ENCODE data around the gene SUFU.
"Not testable (repeated sequence)": the region's sequence is repeated elsewhere in the genome, so short reads cannot be mapped to it uniquely, and the experiment has no call there.

The SUFU gene

DNA sequence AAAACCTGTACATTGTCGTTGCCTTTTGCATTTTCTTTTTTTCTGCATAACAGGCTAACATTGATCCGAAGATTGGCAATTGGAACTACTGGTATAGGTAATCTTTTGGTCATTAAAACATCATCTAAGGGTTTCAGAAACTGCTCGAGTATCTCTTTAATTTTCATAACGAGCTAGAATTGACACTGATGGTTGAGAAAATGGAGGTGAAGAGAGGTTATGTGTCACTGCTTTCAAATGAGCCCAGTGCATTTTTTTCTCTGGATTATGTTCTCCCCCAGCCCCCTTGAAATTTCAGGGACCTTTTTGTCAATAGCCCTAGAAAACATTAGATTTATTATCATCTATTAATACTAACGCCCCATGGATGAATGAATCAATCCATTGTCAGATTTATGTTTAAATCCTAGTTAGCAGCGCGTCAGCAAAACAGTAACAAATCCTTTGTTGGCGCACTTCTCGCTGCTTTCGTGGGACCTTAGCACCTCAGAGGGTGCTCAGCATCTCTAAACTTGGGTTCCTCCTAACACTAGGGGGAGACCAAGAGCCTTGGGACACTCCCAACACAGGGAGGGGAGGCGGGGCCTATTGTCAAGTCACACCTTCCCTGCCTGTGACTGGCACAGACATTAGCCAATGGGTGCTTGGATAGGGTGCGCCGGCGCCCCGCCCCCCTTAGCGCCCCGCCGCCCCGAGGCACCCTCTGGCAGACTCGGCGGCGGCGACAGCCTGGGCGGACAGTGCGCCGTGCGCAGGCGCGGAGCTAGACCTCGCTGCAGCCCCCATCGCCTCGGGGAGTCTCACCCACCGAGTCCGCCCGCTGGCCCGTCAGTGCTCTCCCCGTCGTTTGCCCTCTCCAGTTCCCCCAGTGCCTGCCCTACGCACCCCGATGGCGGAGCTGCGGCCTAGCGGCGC lies at the start of gene SUFU:
Gene SUFU (plus strand): TSS at position 709 of the 915 bp plus-strand sequence. CDS start 181 bp downstream, at position 890.
- peak; percentile 10 to 99 (median 96) for DNase-seq

DNA sequence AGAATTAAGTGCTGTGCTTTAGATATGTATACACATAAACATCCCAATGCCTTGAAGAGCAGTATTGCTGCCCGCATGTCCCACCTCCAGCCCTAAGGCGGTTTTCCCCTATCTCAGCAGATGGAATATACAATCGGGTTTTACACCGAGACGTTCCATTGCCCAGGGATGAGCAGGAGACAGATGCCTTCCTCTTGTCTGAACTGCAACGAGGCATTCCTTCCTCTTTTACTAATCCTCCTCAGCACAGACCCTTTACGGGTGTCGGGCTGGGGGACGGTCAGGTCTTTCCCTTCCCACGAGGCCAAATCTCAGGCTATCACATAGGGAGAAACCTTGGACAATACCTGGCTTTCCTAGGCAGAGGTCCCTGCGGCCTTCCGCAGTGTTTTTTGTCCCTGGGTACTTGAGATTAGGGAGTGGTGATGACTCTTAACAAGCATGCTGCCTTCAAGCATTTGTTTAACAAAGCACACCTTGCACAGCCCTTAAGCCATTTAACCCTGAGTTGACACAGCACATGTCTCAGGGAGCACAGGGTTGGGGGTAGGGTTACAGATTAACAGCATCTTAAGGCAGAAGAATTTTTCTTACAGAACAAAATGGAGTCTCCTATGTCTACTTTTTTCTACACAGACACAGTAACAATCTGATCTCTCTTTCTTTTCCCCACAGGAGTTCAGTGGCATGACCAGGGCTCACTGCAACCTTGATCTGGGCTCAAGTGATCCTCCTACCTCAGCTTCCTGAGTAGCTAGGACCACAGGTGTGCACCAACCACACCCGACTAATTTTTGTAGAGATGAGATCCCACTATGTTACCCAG lies 48.9 kb upstream of the SUFU start:
- DNase-seq = not testable (repeated sequence)

DNA sequence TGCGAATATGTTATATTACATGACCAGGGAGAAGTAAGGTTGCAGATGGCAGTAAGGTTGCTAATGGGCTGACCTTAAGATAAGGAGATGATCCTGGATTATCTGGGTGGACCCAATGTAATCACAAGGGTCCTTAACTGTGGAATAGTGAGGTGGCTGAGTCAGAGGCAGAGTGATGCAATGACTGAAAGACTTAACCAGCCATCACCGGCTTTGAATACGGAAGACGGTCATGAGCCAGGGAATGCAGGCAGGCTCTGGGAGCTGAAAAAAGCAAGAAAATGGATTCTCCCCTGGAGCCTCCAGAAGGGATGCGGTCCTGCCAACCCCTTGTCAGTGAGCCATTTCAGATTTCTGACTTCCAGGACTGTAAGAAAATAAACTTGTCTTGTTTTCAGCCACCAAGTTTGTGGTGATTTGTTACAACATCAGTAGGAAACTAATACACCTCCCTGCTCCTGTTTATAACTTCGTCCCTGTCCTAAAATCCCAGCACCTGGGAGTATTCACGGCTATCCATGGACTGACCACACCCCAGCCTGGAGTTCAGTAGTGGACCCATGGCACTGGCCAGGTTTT lies 47.8 kb upstream of the SUFU start:
- DNase-seq = no peak

DNA sequence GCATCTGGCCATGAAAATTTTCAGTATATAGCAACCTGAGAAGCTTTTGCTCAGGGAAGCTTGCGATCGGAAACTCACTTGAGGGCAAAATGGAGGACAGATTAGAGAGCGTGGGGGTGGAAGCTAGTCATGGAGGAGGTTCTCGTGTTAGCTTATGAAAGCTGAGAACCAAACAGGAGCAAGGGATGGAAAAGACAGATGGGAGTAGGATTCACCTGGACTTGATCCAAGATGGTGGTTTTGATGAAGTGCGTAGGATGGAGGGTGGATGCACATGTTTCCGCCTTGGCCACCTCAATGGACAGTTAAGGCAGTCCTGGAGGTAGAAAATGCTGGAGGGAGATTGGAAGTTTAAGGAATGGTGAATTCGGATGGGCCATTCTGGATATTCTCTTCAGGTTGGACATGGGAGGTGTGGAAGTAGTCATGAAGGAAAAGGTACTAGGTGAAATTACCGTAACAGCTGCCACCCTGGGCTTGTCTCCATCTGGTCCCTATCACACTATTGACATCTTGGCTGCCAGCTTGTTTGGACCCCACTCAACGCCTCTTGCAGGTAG lies 46.1 kb upstream of the SUFU start:
- DNase-seq = no peak

DNA sequence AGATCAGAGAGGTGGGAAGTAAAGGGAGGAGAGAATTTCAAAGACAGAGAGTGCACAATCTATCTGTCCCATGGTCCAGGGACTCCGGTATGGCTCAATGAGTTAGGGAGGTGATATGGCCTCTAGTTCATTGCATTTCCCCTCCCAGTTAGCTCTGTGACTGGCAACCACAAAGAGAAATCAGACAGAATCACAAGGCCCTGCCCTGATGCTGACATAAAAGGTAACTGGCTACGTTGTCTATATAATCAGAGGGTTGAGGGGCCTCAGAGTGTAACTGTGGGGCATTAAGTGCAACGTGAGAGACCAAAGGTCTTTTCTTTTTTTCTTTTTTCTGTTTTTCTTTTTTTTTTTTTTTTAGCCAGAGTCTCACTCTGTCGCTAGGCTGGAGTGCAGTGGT lies 45.1 kb upstream of the SUFU start:
- DNase-seq = no peak

DNA sequence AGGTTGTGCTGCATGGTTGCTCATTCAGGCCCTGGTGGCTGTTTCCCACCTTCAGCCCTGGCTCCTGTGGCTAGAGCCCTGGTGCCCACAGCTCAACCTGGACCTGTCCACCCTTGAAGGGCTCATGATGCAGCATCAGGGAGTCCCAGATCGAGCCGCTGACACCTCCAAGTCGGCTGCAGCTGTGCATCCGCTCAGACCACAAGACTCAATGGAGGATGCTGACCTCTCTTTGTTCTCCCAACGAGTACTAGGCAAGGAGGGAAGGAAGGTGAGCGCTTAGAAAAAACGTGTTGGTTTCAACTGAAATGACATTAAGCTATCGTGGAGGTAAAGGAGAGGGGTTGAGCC lies 43.0 kb upstream of the SUFU start:
- DNase-seq = peak in 3 of 56 donors; percentile 39 to 50 (median 45)

DNA sequence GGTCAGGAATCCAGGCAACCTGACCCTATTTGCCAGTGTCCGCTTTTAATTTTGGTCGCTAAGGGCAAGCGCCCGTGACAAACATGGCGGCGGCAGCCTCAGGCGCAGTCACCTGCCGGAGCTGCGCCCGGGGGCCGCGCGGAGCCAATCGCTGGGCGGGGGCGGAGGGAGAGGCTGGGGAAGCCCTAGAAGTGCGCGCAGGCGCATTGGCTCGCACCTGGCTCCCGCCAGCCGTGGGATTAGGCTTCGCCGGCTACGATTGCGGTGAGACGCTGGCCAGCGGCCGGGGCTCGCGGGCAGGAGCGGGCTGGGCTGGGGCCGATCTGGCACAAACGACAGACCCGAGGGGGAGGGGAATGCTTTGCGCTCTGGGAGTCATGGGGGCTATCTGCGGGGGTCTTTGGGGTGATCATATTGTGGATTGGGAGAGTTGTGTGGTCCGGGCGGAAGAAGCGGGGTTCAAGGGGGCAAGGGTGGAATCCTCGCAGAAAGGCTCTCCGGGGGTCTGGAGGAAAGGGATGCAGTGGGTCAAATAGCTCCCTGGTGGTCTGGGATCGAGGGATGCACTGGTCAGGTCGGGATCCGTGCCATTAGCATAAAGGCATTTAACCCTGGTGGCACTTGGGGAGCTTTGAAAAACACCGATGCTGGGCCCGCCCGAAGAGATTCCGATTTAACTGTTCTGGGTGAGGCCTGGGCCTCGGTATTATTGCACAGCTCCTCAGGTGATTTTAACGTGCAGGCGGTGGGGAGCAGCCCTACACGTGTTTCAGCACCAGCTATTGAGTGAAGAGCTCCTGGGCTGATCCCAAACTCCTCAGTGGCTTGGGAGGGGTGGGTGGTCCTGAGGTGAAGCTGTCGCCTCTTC lies 42.4 kb upstream of the SUFU start:
- peak in 55 of 56 donors; percentile 34 to 92 (median 77) for DNase-seq

DNA sequence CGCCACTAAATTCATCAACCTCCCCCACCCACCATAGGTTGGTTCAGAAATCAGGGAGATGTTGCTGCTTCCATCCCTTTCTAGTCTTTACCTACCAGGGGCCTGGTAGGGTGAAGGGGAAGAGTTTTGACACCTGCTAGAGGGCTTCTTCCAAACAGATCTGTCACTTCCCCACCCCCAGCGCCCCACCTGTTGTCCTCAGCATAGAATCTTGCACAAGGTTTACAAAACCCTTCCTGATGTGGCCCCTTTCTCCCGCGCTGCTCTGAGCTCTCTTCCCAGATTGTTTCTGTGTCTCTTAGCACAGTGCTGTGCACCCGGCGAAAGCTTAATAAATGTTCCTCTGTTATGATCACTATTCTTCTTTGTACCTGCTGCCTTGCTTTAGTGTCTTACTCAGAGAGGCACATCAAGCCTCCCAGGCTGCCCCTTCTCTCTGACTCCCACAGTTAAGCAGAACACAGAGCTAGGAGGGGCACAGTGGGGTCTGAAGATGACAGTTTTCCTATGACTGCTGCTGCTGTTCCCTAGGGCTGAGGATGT lies 41.2 kb upstream of the SUFU start:
- no peak for DNase-seq

DNA sequence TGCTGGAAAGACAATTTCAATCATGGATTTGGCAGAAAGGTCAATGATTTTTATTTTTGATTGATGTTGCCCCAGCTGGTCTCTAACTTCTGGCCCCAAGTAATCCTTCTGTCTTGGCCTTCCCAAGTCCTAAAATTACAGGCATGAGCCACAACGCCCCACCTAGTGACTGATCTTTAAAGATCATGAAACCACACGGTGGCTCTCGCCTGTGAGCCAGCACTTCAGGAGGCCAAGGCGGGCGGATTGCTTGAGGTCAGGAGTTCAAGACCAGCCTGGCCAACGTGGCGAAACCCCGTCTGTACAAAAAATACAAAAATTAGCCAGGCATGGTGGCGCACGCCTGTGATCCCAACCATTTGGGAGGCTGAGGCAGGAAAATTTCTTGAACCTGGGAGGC lies 39.8 kb upstream of the SUFU start:
- DNase-seq = no peak

DNA sequence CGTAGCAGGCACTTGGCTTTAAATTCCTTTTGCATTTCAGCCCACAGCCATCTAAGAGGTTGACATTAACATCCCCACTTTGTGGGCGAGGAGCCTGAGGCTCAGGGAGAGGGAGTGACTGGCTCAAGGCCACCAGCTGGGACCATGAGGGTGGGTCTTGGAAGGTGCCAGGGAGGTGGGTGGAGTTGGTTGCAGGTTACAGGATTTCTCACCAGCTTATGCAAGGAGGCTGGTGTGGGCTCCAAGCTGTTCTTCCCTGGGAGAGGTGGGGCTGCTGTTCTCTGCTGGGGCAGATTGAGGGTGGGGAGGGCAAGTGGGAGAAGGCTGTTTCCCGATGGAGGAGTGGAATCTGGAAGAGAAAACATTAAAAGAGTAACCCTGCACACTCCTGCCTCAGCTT lies 38.3 kb upstream of the SUFU start:
- peak in 1 of 56 donors; percentile 15 for DNase-seq

DNA sequence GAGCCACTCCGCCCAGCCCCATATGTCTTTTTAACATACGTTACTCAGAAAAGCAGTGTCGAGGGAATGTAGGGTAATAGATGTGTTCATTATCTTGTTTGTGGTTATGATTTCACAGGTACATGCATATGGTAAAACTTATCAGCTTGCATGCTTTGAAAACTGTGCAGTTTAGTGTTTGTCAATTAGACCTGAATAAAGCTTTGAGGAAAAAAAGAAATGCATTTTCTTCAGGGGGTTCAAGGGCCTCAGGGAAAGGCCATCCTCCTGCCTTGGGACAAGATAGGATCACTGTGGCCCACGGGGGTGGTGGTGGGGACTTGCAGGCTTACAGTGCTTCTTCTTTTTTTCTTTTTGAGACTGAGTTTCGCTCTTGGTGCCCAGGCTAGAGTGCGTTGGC lies 36.5 kb upstream of the SUFU start:
- no peak for DNase-seq

DNA sequence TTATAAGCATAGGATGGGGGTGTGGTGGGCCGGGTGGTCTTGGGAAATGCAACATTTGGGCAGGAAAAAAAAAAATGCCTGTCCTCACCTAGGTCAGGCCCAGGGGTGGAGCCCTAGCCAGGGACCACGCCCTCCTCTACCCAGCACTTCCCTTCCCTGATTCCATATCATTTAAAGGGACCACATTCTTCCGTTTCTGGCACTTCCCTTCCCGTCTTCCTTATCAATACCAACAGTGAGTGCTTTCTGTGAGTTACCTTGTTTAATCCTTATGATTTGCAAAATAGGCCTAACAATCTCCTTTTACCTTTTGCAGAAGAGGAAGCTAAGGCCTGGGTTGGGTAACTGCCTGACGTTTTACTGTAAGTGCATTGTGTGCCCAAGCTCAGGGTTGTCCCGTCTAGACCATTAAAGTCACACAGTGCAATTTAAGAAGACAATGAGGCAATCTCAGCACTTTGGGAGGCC lies 35.8 kb upstream of the SUFU start:
- no peak for DNase-seq

DNA sequence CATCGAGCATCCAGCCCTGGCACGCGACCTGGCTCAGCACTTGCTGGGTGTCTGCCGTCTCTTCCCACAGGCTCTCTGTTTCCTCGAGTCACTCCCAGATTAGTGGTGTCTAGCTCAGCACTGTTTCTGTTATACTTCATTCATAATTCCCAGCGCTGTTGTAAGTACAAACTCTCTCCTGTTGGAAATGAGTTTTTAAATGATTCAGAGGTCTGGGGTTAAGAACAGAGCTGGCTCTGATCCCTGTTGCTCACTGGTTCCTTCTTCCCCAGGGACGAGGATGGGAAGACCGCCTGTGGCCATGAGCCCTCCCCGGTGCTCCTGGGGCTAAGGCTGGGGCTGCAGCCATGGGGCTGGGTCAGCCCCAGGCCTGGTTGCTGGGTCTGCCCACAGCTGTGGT lies 35.1 kb upstream of the SUFU start:
- no peak for DNase-seq

DNA sequence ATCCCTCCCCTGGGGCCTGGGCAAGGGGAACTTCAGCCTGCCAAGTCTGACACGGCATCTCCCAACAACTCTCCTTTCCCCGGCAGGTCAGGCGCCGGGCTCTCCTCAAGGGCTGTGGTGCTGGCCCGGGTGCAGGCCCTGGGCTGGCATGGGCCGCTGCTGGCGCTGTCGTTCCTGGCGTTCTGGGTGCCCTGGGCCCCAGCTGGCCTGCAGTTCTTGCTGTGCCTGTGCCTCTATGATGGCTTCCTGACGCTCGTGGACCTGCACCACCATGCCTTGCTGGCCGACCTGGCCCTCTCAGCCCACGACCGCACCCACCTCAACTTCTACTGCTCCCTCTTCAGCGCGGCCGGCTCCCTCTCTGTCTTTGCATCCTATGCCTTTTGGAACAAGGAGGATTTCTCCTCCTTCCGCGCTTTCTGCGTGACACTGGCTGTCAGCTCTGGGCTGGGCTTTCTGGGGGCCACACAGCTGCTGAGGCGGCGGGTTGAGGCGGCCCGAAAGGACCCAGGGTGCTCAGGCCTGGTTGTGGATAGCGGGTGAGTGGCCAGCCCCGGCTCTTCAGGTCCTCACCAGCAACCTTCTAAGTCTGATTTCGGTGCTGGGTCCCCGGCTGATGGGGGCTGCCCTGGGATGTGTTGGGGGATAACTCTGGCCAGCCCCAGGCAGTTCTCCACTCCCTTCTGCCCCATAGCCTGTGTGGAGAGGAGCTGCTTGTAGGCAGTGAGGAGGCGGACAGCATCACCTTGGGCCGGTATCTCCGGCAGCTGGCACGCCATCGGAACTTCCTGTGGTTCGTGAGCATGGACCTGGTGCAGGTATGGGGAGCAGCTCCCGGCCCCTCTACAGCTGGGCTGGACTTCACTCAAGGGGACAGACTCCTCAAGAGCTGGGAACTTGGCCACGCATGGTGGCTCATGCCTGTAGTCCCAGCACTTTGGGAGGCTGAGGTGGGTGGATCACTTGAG lies 32.9 kb upstream of the SUFU start:
- no peak for DNase-seq

DNA sequence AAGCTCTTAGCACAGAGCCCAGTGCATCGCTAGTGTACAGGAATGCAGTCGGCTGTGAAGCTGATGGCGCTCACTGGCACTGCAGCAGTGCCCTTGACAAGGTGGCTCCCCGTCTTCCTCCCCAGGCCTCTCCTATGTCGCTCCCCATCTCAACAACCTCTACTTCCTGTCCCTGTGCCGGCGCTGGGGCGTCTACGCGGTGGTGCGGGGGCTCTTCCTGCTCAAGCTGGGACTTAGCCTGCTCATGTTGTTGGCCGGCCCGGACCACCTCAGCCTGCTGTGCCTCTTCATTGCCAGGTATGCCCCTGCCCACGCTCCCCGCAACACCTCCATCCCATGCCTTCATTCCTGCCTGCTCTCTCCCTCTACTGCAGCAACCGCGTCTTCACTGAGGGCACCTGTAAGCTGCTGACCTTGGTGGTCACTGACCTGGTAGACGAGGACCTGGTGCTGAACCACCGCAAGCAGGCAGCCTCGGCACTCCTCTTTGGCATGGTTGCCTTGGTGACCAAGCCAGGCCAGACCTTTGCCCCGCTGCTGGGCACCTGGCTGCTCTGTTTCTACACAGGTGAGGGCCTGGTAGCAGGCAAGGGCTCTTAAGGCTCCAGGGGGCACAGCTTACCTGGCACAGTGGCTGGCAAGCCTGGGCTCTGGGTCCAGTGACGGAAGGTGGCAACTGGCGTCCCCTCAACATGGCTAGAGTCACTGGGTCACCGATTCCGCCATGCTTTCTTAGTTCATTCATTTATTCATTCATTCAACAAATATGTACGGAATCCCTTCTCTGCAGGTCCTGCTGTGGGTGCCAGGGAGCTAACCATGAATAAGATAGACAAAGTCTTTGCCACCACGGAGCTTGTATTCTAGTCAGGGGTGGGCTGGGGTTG lies 30.1 kb upstream of the SUFU start:
- DNase-seq = no peak

DNA sequence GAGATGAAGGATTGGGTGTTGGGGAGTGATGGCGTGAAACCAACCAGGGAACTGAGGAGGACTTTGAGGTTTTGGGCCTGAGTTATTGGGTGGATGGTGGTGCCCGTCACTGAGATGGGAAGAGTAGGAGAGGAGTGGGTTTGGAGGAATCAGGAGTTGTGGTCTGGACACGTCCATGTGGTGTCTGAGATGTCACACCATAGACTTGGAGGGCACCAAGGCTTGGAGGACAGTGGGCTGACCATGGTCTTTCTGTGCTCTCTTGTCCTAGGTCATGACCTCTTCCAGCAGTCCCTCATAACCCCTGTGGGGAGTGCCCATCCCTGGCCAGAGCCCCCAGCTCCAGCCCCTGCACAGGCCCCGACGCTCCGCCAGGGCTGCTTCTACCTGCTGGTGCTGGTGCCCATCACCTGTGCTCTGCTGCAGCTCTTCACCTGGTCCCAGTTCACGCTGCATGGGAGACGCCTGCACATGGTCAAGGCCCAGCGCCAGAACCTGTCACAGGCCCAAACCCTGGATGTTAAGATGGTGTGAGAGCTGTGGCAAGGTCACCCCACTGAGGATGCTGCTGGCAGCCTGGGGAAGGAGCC lies 28.2 kb upstream of the SUFU start:
- no peak for DNase-seq

DNA sequence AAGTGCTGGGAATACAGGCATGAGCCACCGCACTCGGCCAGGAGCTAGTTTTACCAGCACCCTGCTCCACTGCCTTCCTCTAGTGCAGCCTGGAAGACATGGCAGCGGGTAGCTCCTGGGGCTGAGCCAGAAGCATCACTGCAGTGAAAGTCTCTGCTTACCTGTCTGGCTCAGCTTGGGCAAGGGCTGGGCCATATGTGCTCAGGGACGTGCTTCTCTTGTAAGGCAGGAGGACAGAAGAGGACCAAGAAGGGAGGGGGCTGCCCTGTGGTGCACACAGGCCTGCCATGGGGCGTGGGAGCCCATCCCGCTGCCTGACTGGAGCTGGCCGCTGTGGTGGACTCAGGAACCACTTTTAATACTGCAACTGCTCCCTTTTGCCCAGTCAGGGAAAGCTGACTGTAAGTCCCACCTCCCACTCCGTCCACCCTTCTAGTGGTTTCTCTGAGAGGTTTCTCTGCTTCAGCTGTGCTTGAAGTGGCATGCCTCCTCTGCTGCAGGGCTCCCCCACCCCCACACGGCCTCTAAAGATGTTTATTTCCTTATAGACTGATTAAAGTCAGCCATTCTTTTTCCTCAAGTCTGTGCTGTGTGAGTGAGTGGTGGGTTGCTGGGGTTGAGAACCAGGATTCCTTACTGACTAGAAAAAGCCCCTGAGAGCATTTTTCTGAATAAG lies 27.2 kb upstream of the SUFU start:
- peak in 1 of 56 donors; percentile 14 for DNase-seq

Data from amygdala (tissue), 56 donors.